OCI-LY3 (cell line): ENCODE measurements around the gene CADPS.

Experiments used
- CTCF ChIP-seq: fragments of 200-600, 300-600 bp; sonication (generic); IDR thresholded peaks from 2 replicates; pipeline ENCODE4 v1.5.1; 2014; ENCODE audit warnings: antibody characterized with exemption, low read length, low read depth
- EZH2phosphoT487 ChIP-seq: fragments of 200-600 bp; shearing (Covaris generic); IDR thresholded peaks from 2 replicates; pipeline ENCODE4 v1.6.1; 2018; ENCODE audit warnings: antibody characterized with exemption, mixed run types, low read depth

GRCh38 chr3:62373215-62373614 is 502.0 kb downstream of the CADPS start, which contains the start of gene FEZF2:
- no peak for TF ChIP-seq CTCF
- no peak for TF ChIP-seq EZH2phosphoT487
